Stimulated activated CD4-positive, alpha-beta T cell treated with anti-CD3 and anti-CD28 coated beads, Interleukin-4, amount 100 ng/mL, for 4 hours (primary cell): ENCODE data around the gene DNAJC25.

ENCODE experiments used
- DNase-seq, 2 experiments: peaks; one replicate each; pipeline ENCODE4 v3.0.0-alpha.2; 2020

The DNAJC25 gene

GRCh38 chr9:111628411-111628810 lies 2.7 kb upstream of the DNAJC25 start:
- DNase-seq: no peak

- no peak for DNase-seq
Measured at GRCh38 chr9:111630182-111630963, 761 bp upstream of the DNAJC25 start.

GRCh38 chr9:111630964-111631213 lies 245 bp upstream of the DNAJC25 start:
- no peak for DNase-seq

- no peak for DNase-seq
Measured at GRCh38 chr9:111632060-111632459, 926 bp downstream of the DNAJC25 start.

GRCh38 chr9:111632695-111633388 lies 1.7 kb downstream of the DNAJC25 start:
- DNase-seq: no peak

GRCh38 chr9:111633389-111633736 lies 2.2 kb downstream of the DNAJC25 start:
- DNase-seq: no peak

- DNase-seq: no peak
Measured at GRCh38 chr9:111634860-111635259, 3.7 kb downstream of the DNAJC25 start.

- no peak for DNase-seq
Measured at GRCh38 chr9:111637421-111637950, 6.4 kb downstream of the DNAJC25 start.

GRCh38 chr9:111644195-111644772 lies 13.2 kb downstream of the DNAJC25 start:
- no peak for DNase-seq

- no peak for DNase-seq
Measured at GRCh38 chr9:111645806-111646205, 14.7 kb downstream of the DNAJC25 start.

GRCh38 chr9:111646417-111646816 lies 15.3 kb downstream of the DNAJC25 start:
- DNase-seq: no peak

GRCh38 chr9:111648066-111648465 lies 16.9 kb downstream of the DNAJC25 start:
- DNase-seq: no peak

- no peak for DNase-seq
Measured at GRCh38 chr9:111649016-111649415, 17.9 kb downstream of the DNAJC25 start.

GRCh38 chr9:111657051-111657450 lies 25.9 kb downstream of the DNAJC25 start:
- DNase-seq: no peak

- DNase-seq: no peak
Measured at GRCh38 chr9:111658943-111659342, 27.8 kb downstream of the DNAJC25 start.

- no peak for DNase-seq
Measured at GRCh38 chr9:111659691-111660090, 28.6 kb downstream of the DNAJC25 start.

- peak; percentile 68 to 74 for DNase-seq
Measured at GRCh38 chr9:111661150-111661801, 30.1 kb downstream of the DNAJC25 start, which contains the start of gene GNG10. GNG10 (plus strand) TSS chr9:111661605; CDS start chr9:111661635, 30 bp downstream.

- DNase-seq: peak; percentile 13 to 17
Measured at GRCh38 chr9:111661802-111662521, 30.8 kb downstream of the DNAJC25 start.

GRCh38 chr9:111662576-111663300 lies 31.6 kb downstream of the DNAJC25 start:
- DNase-seq: no peak

- no peak for DNase-seq
Measured at GRCh38 chr9:111663301-111663823, 32.2 kb downstream of the DNAJC25 start.

GRCh38 chr9:111668026-111668573 lies 37.0 kb downstream of the DNAJC25 start:
- DNase-seq: no peak
